Stimulated activated CD8-positive, alpha-beta memory T cell treated with anti-CD3 and anti-CD28 coated beads, Interleukin-12 subunit alpha, Interleukin-12 subunit beta, amount 100 ng/mL, for 4 hours (primary cell): Measurements from ENCODE around the gene NUP62.
"Not testable (repeated sequence)": the region's sequence is repeated elsewhere in the genome, so short reads cannot be mapped to it uniquely, and the experiment has no call there.

ENCODE experiments used
- DNase-seq: peaks from one replicate; pipeline ENCODE4 v3.0.0-alpha.2; 2020; ENCODE audit warnings: low read depth

Gene NUP62

DNA sequence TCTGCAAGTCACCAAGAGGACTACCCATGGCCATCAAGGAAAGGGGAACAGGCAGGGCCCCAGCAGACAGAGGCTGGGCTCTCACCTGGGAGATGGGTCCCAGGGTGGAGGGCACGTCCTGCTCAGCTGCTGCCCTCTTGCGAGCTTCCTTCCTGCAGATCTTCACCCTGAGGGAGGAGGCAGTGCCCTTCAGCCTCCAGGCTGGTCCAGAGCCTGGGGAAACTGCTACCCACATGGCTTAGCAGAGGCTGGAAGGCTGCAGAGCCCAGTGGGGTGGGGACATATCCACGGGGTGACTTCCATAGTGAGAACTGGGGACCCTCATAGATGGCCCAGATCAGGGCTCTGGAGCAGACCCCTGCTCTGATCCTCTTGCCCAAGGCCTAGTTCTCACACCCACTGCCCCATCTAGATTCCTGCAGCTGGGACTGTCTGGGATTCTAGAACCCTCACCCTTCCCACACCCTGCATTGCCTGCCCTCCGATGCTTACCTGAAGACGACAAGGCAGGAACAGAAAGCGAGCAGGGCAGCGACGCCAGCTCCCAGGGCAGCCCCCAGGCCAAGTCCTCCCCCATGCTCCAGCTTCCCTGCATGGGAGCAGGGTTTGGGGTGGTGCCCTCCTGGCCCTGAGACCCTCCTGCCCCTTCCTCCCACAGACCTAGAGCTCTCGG, 22.6 kb upstream of the NUP62 start:
- DNase-seq: no peak

DNA sequence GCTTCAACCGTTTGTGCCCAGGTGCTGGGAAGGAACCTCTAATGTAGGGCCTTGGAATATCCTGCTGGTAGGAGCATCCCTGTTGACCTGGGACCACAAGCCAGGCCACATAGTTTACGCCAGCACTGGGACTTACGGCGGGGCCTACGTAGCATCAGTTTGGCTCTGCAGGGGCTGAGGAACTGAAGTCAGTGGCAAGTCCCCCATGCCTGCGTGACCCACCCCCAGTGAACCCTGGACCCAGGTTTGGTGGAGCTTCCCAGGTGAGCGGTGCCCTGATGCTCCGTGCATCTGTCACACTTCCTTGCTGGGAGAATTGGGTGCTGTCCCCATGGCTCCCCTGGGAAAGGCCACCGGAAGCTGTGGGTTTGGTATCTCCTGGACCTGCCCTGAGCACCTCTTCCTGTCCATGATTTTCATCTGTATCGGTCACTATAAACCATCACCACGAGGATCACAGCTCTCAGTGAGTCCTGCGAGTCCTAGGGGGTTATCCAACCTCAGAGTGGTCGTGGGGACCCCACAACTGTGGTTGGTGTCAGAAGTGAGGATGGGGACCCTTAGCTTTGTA, 21.7 kb upstream of the NUP62 start:
- DNase-seq: no peak

DNA sequence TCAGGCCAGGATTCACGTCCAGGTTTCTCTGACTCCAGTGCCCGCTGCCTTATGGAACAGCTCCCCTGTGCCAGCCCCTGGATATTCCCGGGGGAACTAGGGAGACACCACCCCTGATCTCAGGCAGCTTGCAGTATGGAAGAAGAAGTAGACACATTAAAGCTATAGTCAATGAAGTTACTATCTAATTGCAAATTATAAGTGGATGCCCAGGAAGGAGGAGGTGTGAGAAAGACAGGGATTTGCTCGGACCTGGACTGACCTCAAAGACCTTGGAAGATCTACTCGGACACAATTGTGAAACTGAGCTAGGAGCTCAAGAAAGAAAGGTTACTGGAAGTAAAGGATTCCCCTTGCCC, 21.3 kb upstream of the NUP62 start:
- no peak for DNase-seq

DNA sequence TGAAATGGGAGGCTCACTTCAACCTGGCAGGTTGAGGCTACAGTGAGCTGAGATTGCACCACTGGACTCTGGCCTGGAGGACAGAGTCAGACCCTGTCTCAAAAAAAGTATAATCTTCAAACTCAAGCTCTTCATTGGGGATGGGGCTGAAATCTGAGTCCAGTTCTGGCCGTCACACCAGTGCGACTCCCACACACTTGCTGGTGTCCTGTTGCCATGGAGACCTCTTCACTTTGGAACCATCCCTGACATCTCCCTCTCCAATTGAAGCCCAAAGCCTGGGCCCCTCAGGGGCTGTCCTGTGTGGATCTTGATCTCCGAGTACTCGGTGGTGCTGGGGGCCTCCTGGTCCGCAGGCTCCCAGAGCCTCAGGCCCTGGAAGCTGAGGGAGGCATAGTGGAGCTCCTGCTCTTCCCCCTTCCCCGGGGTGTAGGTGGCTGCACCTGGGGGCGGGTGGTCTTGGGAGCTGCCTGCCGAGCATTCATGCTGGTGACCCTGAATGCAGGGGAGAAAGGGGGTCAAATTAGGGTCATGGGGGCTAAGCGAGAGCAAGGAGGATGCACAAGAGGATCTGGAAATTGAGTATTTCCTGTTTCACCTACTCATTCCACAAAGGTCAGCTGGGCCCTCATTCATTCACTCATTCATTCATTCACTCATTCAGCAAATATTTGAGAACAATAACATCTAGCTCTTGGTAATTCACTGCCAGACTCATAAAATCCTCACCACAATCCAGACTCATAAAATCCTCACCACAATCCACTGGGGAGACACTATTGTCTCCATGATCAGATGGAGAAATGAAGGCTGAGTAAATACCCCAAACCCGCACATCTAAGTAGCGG, 20.7 kb upstream of the NUP62 start:
- no peak for DNase-seq

DNA sequence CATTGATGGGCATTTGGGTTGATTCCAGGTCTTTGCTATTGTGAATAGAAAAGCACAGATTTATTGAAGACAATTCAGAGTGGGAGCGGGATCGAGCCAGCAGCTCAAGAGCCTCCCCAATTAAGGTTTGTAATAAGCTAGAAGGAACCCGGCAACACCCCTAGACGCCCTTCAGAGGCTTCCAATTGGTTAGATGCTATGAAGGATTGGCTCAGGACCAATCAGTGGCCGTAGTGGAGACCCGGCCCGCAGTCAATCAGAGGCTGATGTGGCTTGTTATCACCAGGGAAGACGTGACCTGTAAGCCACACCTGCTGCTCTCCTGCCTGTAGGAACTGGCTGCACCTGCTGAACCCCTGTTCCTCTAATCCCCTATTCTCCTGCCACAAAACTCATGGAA, 17.1 kb upstream of the NUP62 start:
- no peak for DNase-seq

DNA sequence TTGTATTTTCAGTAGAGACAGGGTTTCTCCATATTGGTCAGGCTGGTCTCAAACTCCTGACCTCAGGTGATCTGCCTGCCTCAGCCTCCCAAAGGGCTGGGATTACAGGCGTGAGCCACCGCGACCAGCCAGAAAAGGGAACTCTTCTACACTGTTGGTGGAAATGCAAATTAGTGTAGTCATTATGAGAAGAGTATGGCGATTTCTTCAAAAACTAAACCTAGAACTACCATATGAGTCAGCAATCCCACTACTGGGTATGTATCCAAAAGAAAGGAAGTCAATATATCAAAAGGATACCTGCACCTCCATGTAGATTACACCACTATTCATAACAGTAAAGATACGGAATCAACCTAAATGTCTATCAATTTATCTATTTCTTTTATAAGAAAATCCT, 15.3 kb upstream of the NUP62 start:
- DNase-seq: not testable (repeated sequence)

DNA sequence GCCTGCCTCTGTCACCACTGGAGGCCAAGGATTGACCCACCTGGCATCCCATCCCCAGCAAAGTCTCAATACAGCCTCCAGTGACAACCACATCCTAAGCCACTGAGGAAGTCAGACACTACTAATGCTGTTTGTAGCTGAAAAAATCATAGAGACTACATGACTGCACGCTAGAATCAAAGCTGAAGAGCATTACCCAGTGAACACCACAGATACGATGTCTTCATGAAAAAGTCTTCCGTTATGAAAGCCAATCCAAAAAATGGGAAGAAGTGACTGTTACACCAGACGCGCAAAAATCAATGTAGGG, 11.1 kb upstream of the NUP62 start:
- no peak for DNase-seq

DNA sequence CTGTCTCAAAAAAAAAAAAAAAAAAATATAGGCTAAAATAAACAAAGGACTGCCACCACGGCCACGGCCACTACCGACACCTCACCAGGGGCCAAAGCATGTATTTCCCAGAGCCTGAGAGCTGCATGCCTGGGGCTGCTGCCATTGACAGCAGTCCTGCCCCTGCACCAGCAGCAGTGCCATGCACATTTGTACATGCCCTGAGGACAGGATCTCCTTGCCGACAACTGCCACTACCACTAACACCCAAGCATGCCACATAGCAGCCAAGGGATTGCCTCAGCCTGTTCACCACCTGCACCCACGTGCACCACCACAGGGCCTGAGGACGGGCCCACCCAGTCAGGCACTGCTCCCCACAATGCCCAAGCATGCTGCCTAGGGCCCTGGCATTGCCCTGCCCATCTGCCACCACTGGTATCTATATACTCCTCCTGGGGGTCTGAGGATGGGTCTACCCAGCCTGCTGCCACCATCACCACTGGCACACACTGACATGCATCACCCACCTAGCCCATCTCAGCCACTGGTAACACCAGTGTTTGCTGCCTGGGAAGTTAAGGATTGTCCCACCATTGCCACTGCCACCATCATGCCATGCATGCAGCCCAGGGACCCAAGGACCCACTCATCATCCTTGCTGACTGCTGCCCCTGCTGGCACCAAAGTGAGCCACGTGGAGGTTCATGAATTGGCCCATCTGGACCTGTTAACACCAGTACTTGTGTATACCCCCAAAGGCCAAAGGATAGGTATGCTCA, 10.6 kb upstream of the NUP62 start:
- DNase-seq: no peak

DNA sequence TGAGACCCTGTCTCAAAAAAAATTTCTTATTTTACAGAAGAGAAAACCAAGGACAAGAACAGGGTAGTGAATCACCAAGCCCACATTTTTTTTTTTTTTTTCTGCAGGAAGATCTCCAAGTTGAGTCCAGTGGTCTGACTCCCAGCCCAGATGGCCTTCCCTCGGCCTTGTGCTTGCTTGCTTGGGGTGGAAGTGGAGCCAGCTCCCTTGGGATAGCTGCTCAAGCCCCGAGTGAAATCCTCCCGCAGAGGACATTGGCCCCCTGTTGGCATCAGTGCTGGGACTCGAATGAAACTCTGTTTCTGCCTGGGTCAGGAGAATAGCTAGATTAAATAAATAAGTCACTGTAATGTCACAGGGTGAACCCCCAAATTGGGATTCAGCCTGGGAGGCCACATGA, 9.4 kb upstream of the NUP62 start:
- no peak for DNase-seq

DNA sequence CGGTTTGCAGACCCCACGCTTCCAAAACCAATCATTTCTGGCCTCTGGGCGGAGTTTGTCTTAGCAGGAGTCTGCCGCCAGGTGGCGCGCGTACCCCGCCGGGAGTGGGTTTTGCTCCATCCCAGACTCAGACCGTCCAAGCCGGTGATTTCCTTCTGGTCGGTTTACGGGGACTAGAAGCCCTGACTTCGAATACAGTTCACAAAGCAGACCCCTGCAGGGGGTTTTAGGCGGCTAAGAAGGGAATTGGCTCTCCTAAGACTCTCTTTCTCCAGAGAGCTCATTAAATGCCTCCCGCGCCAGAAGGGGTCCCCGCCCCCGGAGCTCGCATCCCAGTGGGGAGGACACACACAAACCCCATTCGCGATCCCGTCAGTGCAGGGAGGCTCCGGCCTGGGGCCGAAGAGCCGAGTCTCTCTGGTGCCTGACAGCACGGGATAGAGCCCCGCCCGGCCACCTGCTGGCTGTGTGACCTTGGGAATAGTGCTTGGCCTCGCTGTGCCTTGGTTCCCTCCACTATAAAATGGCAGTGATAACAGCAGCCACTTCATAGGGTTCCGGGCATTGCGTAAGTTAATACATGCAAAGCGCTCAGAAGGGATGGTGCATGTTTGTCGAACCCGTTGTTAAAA, 8.6 kb upstream of the NUP62 start:
- peak; percentile 61 for DNase-seq

DNA sequence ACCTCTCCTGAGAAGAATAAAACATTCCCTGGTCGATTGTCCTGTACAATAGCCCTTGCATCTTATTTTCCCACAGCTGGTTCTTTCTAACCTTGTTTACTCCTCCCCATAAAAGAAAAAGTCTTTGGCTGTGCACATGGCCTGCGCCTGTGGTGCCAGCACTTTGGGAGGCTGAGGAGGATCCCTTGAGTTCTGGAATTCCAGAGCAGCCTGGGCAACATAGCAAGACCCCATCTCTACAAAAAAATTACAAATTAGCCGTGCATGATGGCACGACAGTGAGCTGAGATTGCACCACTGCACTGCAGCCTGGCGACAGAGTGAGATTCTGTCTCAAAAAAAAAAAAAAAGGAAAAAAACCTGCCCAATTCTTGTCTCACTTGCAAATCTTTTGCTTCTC, 7.2 kb upstream of the NUP62 start:
- DNase-seq: no peak

DNA sequence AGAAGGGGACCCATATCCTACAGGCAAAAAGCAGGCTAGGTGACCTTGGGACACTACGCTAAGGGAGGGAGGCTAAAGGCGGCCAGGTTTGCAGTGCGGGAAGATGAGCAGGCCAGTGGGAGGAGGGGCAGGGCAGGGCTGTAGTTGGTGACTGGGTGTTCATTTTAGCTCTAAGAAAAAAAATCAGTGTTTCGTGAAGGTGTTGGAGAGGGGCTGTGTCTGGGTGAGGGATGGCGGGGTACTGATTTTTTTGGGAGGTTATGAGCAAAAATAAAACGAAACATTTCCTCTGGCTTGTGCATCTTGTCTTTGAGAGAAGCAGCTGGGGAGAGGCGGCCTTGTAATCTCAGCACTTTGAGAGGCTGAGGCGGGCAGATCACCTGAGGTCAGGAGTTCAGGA, 4.3 kb upstream of the NUP62 start:
- DNase-seq: no peak

DNA sequence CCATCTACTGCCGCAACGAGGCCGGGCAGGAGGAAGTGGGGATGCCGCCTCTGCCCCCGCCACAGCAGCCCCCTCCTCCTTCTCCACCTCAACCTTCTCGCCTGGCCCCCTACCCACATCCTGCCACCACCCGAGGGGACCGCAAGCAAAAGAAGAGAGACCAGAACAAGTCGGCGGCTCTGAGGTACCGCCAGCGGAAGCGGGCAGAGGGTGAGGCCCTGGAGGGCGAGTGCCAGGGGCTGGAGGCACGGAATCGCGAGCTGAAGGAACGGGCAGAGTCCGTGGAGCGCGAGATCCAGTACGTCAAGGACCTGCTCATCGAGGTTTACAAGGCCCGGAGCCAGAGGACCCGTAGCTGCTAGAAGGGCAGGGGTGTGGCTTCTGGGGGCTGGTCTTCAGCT, 3.4 kb upstream of the NUP62 start:
- DNase-seq: peak; percentile 17

DNA sequence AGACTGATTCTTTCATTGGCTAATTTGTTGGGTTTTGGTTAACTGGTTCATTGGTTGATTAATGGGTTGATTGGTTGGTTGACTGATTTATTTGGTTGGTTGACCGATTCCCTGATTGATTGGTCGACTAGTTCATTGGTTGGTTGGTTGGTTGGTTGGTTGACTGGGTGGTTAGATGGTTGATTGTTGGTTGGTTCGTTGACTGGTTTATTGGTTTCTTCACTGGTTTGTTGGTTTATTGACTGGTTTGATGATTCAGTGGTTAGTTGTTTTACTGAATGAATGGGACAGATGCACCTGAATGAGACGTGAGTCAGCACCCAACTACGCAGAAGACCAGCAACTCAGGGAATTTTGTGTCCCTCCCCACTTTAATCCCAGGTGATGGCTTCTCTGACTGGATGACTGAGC, 2.7 kb upstream of the NUP62 start:
- no peak for DNase-seq

DNA sequence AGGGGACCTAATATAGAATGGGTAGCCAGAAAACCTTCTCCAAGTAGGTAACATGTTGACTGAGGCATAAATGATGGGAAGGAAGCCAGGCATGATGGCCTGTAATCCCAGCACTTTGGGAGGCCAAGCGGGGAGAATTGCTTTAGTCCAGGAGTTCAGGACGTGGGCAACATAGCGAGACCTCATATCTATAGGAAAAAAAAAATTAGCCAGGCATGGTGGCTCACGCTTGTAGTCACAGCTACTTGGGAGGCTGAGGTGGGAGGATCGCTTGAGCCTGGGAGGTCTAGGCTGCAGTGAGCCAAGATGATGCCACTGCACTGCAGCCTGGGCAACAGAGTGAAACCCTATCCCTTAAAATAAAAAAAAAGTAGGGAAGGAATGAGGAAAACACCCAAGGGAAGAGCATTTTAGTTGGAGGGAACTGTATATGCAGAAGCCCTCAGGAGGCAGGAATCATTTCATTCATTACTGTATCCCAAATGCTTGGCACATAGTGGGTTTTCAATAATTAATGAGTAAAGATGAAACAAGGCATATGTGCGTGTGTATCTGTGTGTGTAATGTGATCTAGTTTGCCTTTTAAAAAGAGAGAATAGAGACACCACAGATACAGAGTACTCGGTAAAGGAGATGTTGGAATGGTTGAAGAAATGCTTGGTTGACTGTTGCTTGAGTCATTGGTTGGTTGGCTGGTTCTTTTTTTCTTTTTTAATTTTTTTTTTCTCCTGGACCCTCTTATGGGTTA, 2.2 kb upstream of the NUP62 start:
- no peak for DNase-seq

DNA sequence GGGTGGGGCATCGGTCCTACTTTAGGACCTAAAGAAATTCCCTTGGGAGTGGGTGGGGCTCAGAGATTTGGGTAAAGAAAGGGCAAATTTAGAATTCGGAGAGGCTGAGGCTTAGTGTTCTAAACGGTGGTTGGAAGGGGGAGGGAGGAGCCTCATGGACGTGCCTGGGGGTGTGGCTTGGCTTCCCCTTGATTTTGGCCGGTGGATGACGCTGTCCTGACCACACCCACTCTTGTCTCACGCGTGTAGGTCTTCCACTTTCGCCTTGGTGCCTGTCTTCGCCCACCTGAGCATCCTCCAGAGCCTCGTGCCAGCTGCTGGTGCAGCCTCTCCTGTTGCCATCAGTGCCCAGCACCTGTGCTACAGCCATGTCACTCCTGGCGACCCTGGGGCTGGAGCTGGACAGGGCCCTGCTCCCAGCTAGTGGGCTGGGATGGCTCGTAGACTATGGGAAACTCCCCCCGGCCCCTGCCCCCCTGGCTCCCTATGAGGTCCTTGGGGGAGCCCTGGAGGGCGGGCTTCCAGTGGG, 1.2 kb upstream of the NUP62 start:
- DNase-seq: no peak

DNA sequence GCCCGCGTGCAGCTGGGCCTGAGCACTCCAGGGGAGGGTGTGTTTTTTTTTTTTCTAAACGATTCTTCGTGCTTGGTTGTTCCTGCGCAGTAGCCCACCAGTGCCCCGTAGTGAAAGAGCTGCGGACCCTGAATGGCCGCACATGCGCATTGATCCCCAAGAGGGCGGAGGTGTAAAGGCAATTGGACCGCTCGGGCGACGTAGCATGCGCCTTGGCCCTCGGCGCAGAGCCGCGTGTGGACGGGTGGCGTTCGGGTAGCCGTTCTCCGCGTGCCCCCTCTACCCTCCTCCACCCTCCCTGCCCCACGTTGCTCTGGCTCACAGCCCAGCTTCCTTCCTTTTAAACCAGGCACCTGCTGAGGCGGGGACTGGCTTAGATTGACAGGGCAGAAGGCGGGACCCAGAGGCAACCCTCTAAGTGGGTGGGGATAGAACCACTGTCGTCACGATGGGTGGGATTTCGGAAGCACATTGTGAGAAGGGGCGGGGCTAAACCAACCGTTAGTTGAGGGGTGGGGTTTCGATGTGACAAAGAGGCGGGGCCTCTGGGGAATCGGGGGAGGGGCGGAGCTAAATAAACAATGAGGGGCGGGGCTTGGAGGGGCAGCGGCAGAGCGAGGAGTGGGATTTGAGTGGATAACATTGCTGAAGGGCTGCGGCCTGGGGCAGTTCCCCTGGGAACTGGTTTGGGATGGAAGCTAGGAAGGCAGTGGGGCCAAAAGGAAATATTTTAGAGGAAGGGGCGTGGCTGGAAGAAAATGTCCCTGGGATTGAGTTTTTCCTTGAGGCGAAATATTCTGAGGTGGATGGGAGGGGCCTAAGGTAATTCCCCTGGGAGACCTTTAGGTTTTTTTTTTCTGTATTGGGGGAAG, 543 bp upstream of the NUP62 start:
- DNase-seq: peak; percentile 79

DNA sequence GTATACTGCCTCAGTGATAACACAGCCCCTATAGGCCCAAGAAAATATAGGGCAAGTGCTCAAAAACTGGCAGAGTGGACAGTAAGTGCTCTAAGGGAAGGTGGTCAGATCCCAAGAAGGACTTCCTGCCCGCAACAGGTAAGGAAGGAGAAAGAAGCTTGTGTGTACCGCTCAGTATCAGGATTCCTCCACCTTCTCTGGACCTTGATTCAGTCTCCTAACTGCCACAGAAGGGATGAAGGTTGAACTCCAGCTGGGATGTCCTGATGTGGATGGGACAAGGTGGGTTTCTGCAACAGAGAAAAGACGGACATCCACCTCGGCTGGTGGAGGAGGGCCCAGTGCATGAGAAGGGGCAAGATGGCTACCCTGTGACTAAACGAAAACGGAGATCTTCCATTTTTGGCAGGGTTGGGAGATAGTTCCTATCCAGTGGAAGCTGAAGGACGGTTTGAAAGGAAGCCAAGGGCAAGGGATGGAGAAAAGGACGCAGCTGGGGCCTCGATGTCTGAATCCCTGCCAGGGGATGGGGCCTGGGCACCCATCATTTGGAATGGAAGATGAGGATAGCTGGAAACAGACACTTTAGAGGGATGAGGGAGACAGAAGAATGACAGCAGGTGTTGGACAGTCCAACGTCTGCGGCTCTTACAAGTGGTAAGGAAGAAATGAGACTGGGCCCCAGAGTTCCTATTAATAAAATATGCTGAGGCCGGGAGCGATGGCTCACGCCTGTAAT, 1.6 kb downstream of the NUP62 start:
- DNase-seq: no peak

DNA sequence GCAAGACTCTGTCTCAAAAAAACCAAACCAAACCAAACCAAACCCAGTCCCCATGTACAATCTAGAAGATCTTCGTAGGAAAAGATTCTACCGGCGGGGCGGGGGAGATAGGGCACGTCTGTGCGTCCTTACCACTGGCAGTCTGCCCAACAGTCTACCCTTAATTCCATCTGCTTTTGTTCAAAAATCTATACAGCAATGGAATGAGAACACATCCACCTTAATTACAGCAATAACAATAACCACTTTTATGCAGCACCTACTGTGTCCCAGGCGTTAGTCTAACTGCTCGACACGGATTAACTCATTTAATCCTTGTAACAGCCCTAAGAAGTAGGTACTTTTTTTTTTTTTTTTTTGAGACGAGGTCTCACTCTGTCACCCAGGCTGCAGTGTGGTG, 2.8 kb downstream of the NUP62 start:
- DNase-seq: no peak

DNA sequence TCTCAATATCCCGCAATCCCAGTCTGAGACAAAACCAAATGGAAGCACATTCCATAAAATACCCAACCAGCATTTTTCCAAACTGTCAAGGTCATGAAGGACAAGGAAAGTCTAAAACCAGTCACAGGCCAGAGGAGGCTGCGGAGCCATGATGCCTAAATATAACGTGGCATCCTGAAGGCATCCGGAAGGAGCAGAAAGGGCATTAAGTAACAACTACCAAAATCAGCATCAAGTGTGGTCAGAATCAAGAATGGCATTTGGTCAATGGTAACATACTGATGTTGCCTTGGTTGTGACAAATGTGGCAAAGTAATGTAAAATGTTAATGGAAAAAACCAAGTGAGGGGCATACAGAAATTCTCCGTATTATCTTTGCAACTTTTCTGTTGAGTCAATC, 3.8 kb downstream of the NUP62 start:
- no peak for DNase-seq
